DMS153 treated with DMSO at 0.1 percent for 48 hours (cell line): ENCODE data around the gene CYP51A1.
"Not testable (repeated sequence)": the region's sequence is repeated elsewhere in the genome, so short reads cannot be mapped to it uniquely, and the experiment has no call there.

Experiments used
- DNase-seq: peaks from one replicate; lab custom pipeline; 2025; ENCODE audit not compliant: unreplicated experiment; lab: John Stamatoyannopoulos, UW

CYP51A1 gene

DNA sequence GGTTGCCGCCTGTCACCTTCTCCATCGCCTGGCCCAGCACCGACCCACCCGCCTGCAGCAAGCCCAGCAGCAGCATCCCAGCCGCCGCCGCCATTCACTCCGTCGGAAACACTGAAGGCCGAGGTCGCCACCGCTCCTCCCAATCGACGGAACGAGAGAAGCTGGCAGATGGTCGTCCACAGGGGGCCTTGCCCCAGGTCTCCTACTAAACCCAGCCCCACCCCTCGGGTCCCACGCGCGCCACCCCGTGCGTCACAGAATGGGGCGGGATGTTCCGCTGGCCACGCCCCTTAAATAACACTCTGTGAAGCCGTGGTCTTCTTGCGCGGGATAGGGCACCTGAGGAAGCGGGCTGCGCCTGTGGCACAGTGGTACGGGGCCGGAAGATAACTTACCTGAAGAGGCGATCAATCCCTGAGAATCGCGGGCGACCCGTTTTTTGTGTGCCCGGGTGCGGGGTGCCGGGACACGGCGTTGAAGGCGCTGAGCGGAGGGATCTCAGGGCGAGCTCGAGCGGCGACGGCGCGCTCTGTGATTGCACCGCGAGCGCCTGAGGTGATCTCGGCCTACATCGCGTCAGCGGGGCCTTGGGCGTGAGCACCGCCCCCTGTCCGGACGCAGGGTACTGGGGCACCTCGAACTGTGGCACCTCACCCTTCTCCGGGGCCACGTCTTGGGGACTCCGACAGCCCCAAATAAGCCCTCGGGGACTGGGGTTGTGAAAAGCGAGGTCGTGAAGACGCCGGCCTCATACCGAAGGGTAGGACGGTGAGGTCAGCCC is at the start of gene CYP51A1:
Gene CYP51A1, minus strand, starts transcription at position 207 of the 781 bp plus-strand sequence. Its CDS starts 113 bp downstream, at position 94.
- DNase-seq, result peak; percentile 94

DNA sequence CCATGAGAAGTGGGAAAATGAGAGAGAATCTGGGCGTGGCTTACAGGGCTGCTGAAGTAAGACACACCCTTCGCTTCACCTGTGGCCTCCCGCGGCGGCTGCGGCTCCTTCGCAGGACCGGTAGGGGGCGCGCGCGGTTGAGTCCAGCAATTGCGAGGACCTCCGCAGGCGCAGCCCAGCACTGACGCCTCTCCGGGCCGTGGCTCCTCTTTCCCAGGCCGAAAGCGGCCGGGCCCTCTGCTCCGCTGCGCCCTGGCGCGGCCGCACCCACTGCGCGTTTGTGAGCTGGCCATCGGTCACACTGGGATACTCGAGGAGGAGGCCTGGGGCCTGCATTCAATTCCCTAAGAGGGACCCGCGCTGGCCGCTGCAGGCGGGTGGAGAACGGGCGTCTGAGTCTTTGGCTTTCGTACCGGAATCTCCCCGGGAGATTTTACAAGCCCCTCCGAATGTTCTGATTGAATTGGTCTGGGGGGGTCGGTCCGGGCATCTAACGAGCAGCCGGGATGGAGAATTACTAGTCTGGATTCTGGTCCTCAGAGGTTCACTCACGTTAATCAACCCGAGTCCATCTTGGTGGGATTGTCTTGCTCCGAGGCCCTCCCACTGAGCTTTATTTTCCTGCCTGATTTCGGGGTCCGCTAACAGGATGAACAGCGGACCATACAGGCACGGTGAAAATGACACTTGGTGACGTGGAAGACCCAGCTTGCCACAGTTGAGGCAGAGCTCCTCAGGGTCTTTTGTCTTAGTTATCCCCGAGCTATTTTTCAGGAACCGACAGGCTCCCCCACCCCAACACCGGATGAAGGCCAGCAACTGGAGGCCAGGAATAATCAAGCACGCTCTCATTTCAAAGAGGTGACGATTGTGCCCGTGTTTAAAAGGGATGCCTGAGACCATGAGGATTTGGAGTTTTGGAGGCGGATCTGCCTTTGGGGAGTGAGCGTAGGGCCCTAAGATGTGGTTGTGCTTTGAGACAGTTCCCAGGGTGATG is 44.9 kb upstream of the CYP51A1 start, which contains the start of gene LRRD1:
Gene LRRD1, minus strand, starts transcription at position 215 of the 997 bp plus-strand sequence. CDS start 13,940 bp downstream, outside the sequence.
- peak; percentile 57 for DNase-seq

DNA sequence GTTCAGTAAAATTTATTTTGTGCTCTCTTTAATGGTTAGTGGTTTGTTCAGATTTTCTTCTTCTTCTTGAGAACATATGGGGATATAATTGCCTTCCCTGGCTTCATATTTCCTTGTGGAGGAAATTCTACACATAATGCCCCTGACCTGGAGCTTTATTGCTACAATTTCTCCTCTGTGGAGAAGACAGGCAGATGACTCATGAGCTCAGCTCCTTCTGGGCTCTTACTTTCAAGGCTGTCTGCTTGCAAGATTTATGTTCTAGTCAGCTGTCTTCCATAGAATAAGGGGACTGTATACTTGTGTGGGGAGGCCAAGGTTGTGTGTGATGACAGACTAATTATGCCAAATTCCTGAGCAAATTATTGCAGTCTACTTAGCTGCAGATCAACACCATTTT is 43.1 kb upstream of the CYP51A1 start:
- DNase-seq, result no peak

DNA sequence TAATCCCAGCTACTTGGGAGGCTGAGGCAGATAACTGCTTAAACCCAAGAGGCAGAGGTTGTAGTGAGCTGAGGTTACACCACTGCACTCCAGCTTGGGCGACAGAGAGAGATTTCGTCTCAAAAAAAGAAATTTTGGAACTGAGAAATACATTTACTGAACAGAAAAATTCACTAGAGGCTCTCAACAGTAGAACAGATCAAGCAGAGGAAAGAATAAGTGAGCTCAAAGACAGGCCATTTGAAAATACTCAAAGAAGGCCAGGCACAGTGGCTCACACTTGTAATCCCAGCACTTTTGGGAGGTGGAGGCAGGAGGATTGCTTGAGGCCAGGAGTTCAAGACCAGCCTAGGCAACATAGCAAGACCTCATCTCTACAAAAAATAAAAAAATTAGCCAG is 35.3 kb upstream of the CYP51A1 start:
- DNase-seq, result not testable (repeated sequence)

DNA sequence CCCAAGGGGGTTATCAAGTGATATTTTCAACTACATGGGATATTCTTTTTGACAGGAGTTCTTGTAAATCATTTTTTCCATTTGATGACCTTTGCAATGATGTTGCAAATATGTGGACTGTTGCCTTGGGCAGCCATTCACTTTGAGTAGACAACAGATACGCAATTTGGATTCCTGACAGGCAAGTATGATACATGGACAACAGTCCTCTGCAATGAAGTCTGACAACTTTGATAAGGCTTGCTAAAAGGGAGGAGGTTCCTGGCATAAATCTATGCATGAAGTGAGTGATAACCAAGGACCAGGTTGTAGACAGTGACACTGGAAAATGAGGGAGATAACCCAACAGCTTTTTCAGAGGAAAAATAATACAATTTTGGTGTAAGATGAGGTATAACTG is 27.0 kb upstream of the CYP51A1 start:
- DNase-seq, result no peak

DNA sequence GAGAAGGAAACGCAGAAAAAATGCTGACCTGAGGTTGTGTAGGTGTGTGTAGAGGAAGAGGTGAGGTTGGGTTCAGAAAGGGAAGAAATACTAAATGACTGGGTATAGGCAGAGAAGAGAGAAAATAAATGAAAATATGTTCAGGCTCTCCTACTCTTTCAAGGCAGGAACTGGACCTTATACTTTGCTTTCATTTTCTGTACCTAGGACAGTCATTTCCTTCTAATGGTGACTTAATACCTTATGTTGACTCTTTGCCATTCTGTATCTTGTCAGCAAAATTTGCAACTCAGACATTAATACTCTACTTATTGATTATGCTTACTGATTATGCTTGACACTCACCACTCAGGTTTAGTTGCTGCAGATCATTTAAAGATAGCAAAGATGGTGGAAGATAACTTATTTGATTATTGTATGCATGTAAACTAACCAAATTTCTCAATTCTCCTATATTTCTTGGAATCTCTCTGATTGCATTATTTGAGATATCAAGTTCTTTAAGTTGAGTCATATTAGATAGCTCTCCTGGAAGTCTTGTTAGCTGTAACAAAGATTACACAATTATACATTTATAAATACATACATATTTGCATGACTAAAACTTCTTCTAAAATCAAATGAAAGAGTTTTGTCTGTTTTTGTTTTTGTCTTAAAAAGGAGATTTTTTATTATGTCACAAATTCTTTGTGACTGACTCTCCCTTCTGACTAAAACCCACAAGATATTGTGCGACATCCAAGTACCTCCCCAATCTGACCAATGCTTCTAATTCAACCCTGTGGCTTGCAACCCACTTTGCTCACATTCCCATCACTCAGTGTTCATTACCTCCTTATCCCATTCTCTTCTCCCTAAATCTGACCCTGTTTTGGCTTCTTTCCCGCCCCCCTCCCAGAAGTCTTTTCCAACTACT is 24.6 kb upstream of the CYP51A1 start:
- no peak for DNase-seq

DNA sequence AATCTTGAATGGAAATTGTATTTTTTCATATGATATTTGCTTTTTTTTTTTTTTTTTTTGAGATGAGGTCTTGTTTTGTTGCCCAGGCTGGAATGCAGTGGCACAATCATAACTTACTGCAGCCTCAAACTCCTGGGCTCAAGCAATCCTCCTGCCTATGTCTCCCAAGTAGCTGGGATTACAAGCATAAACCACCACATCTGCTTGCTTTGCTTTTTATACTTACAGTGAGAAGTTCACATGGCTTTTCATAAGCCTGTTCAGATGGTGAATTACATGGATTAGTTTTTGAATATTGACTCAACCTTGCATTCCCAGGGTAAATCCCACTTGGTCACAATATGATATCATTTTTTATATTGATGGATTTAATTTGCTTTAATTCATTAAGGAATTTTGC is 22.7 kb upstream of the CYP51A1 start:
- DNase-seq, result no peak

DNA sequence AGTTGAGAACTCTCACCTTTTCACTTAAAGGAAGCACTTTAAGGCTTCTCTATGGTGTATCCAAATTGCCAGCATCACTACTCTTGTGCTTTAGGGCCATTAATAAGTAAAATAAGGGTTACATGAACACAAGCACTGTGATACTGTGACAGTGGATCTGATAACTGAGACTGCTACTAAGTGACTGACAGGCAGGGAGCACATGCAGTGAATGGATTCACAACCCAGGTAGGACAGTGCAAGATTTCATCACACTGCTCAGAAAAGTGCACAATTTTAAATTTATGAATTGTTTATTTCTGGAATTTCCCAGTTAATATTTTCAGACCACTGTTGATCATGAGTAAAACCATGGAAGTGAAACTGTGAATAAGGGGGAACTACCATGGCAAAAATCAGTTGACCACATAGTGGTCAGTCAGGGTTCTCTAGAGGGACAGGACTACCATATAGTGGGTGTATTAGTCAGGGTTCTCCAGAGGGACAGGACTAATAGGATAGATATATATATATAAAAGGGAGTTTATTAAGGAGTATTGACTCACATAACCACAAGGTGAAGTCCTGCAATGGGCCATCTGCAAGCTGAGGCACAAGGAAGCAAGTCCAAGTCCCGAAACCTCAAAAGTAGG is 20.9 kb upstream of the CYP51A1 start:
- no peak for DNase-seq

DNA sequence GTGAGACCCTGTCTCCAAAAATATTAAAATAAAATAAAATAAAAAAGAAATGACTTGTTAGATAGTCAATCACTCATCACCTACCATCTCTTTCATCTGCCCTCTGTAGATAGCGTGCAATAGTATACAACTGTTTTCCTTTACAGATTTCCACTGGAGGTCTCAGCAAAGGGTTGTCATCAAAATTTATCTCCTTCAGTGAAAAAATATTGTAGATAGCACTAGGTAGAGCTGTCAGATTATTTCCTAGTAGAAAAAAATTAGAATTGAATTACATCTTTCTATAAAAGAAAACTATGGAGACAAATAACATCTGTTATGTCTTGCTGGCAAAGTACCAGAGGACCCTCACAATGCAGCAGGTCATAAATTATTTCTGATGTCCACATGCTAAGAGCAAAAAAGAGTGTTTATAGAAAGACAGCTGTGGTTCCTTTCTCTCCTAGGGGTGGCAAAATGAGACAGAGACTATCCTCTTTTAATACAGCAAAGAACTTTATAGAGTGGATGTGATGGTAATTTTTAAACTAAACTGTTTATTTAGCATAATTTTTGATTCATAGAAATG is 16.3 kb upstream of the CYP51A1 start:
- no peak for DNase-seq

DNA sequence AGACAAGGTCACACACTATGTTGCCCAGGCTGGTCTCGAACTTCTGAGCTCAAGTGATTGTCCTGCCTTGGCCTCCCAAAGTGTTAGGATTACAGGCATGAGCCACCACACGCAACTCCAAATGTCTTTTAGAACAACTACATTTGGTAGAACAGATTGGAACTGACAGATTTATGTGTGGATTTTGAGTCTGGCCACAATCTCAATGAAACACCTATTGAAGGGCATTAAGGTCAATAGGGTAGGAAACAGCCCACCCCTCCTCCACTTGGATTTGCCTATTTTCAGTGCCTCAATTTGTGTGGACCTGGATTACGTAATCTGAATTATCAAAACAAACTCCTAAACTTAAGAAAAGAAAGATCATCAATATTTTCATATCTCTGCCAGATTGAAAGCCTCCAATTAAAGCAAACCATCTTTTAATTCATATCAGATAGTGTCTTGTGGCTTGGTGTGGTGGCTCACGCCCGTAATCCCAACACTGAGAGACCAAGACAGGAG is 15.5 kb upstream of the CYP51A1 start:
- no peak for DNase-seq

DNA sequence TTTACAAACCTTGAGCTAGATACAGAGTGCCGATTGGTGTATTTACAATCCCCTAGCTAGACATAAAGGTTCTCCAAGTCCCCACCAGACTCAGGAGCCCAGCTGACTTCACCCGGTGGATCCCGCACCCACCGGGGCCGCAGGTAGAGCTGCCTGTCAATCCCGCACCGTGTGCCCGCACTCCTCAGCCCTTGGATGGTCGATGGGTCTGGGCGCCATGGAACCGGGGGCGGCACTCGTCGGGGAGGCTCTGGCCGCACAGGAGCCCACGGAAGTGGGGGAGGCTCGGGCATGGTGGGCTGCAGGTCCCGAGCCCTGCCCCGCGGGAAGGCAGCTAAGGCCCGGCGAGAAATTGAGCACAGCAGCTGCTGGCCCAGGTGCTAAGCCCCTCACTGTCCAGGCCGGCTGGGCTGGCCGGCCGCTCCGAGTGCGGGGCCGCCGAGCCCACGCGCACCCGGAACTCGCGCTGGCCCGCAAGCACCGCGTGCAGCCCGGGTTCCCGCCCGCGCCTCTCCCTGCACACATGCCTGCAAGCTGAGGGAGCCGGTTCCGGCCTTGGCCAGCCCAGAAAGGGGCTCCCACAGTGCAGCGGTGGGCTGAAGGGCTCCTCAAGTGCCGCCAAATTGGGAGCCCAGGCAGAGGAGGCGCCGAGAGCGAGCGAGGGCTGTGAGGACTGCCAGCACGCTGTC is 9.1 kb upstream of the CYP51A1 start:
- DNase-seq, result not testable (repeated sequence)

DNA sequence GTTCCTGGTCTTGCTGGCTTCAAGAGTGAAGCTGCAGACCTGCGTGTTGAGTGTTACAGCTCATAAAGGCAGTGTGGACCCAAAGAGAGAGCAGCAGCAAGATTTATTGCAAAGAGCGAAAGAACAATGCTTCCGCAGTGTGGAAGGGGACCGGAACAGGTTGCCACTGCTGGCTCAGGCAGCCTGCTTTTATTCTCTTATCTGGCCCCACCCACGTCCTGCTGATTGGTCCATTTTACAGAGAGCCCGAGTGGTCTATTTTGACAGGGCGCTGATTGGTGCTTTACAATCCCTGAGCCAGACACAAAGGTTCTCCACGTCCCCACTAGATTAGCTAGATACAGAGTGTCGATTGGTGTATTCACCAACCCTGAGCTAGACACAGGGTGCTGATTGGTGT is 8.5 kb upstream of the CYP51A1 start:
- DNase-seq, result not testable (repeated sequence)

DNA sequence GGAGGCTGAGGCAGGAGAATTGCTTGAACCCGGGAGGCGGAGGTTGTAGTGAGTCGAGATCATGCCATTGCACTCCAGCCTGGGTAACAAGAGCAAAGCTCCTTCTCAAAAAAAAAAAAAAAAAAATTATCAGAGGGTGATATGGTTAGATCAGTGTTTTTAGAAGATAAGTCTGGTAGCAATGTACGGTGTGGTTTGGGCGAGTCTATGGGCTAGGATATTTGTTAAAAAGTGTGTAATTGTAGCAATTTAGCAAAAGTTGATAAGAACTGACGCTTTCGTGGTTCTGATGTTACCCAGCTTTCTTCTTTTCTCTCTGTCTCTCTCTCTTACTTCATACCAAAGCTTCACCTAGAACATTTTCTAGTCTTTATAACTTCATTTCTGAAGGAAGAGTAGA is 6.9 kb upstream of the CYP51A1 start:
- DNase-seq, result no peak

DNA sequence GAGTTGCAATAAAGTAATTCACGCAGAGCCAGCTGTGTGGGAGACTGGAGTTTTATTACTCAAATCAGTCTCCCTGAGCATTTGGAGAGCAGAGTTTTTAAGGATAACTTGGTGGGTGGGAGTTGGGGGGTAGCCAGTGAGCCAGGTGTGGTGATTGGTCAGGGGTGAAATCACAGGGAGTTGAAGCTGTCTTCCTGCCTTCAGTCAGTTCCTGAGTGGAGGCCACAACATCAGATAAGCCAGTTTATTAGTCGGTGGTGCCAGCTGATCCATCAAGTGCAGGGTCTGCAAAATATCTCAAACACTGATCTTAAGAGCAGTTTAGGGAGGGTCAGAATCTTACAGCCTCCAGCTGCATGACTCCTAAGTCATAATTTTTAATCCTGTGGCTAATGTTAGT is 3.3 kb upstream of the CYP51A1 start:
- no peak for DNase-seq

DNA sequence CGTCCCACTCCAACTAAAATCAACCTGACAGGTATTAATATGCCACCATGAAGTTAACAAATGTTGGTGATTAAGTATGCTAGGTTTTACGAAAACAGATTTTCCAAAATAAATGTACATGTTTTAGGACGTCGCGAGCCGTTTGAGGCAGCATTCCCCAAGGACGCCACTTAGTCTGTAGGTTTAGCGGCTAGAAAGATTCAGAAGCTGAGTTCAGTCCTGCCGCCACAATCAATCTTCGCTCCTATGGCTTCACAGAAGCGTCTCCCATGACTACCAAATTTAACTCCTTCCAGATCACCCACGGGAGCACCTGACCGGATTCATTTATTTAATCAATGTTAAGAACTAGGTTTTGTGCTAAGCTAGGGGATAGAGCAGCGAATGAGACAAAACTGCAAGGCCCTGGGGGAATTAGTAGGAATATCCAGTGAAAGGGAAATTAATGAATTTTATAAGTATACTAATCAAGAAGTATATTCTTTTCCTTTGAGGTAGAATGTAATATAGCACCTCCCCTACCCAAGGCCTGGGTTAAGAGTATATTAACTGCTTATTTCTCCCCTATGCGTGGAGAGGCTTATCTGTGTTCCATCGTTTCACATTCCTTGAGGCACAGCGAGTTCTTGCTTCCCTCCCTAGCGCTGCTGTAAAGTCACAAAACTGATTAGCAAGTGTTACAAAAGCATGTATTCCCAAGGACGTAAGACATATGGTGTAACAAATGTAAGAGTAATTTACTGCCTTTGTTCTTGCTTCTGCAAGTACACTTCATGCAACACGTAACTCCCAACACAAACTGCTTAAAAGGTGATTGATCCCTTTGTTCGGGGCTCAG is 994 bp upstream of the CYP51A1 start:
- DNase-seq, result peak; percentile 52

DNA sequence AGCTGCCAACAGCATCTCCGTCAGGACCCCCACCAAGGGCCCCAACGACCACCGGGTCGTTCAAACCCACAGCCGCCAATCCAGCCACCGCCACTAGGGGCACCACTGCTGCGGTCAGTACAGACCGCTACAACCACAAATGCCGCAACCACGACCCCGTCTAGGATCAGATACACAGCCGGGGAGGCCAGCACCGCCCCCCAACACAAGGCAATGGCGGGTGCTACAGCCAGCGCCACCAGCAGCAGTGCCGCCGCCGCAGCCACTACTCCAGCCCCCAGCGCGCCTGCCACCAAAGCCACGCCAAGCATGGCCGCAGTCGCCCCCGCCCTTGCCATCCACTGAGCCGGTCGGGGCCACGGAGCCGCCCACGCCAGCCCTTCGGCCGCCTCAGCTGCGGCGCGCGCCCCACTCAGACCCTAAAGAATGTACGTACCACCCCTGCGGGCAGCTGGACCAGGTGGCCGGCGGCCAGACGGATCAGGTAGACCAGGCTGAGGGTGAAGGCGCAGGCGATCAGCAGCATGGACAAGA is 473 bp downstream of the CYP51A1 start:
- DNase-seq, result peak; percentile 7

DNA sequence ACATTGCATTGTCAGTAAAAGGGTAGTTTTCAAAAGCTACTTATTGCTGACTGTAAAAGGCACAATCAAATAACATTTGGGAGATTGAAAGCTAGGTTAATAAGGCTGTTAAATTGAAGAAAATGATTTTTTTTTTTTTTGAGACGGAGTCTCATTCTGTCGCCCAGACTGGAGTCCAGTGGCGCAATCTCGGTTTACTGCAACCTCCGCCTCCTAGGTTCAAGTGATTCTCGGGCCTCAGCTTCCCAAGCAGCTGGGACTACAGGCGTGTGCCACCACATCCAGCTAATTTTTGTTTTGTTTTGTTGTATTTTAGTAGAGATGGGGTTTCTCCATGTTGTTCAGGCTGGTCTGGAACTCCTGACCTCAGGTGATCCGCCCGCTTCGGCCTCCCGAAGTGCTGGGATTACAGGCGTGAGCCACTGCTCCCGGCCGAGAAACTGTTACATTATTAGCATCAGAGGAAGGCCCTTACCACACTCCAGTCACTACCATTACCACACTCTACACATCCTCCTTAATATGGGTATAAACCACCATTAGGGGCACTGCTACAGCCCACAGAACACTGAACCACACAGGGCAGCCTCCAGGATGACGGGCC is 1.0 kb downstream of the CYP51A1 start:
- DNase-seq, result no peak
